Skin epidermis (tissue), 12 donors: Measurements from ENCODE around the gene ATP6V1E1.
"Not testable (repeated sequence)": the region's sequence is repeated elsewhere in the genome, so short reads cannot be mapped to it uniquely, and the experiment has no call there.

Experiments
- H3K27ac ChIP-seq, 21 experiments: fragments of 200-600 bp; sonication (generic) in 11 of 21; one replicate each; pipeline ENCODE4 v1.5.0; 2020; ENCODE audit warnings: mild to moderate bottlenecking in 3 of 21, inconsistent platforms in 2 of 21, moderate library complexity in 2 of 21
- H3K4me3 ChIP-seq, 7 experiments: fragments of 200-600 bp; sonication (generic) in 2 of 7; one replicate each; pipeline ENCODE4 v1.5.0; 2020; ENCODE audit warnings: inconsistent platforms in 2 of 7, mild to moderate bottlenecking in 2 of 7, moderate library complexity in 1 of 7

The ATP6V1E1 gene

GRCh38 chr22:17636850-17637249, 8.3 kb upstream of the ATP6V1E1 start:
- not testable (repeated sequence) for H3K4me3 ChIP-seq
- peak overlapping the region in 4 of 21 experiments; percentile 98 to 99 (median 99) for H3K27ac ChIP-seq

- H3K27ac ChIP-seq: peak overlapping the region in 16 of 21 experiments; percentile 50 to 86 (median 78)
- no peak overlapping the region for H3K4me3 ChIP-seq
Measured at GRCh38 chr22:17634696-17635095, 6.1 kb upstream of the ATP6V1E1 start.

- Histone ChIP-seq H3K4me3 (no peak overlapping the region), H3K27ac (peak overlapping the region in 20 of 21 experiments; percentile 14 to 86 (median 70))
Measured at GRCh38 chr22:17633998-17634323, 5.4 kb upstream of the ATP6V1E1 start.

- H3K4me3 ChIP-seq: no peak overlapping the region
- peak overlapping the region in 20 of 21 experiments; percentile 14 to 86 (median 71) for H3K27ac ChIP-seq
Measured at GRCh38 chr22:17633217-17633997, 4.9 kb upstream of the ATP6V1E1 start.

- no peak overlapping the region for H3K4me3 ChIP-seq
- H3K27ac ChIP-seq: no peak overlapping the region
Measured at GRCh38 chr22:17631076-17631565, 2.6 kb upstream of the ATP6V1E1 start.

- peak overlapping the region in 1 of 7 experiments; percentile 81 for H3K4me3 ChIP-seq
- H3K27ac ChIP-seq: peak overlapping the region in 16 of 21 experiments; percentile 82 to 97 (median 94)
Measured at GRCh38 chr22:17629641-17630040, 1.1 kb upstream of the ATP6V1E1 start.

GRCh38 chr22:17629173-17629489, 582 bp upstream of the ATP6V1E1 start:
- peak overlapping the region; percentile 74 to 100 (median 97) for H3K4me3 ChIP-seq
- H3K27ac ChIP-seq: peak overlapping the region; percentile 34 to 97 (median 94)

GRCh38 chr22:17627961-17628405, 566 bp downstream of the ATP6V1E1 start:
- H3K4me3 ChIP-seq: peak overlapping the region; percentile 74 to 100 (median 97)
- peak overlapping the region; percentile 82 to 97 (median 94) for H3K27ac ChIP-seq

- no peak overlapping the region for H3K27ac ChIP-seq
- no peak overlapping the region for H3K4me3 ChIP-seq
Measured at GRCh38 chr22:17613280-17613679, 15.3 kb downstream of the ATP6V1E1 start.

- Histone ChIP-seq H3K4me3 (no peak overlapping the region), H3K27ac (no peak overlapping the region)
Measured at GRCh38 chr22:17612057-17612456, 16.5 kb downstream of the ATP6V1E1 start.

GRCh38 chr22:17607891-17608521, 20.5 kb downstream of the ATP6V1E1 start:
- no peak overlapping the region for H3K27ac ChIP-seq
- H3K4me3 ChIP-seq: no peak overlapping the region

- no peak overlapping the region for H3K4me3 ChIP-seq
- no peak overlapping the region for H3K27ac ChIP-seq
Measured at GRCh38 chr22:17606496-17606895, 22.1 kb downstream of the ATP6V1E1 start.

- Histone ChIP-seq H3K27ac (no peak overlapping the region), H3K4me3 (no peak overlapping the region)
Measured at GRCh38 chr22:17603668-17604067, 24.9 kb downstream of the ATP6V1E1 start.

GRCh38 chr22:17601031-17601430, 27.5 kb downstream of the ATP6V1E1 start:
- H3K4me3 ChIP-seq: no peak overlapping the region

GRCh38 chr22:17598318-17598717, 30.2 kb downstream of the ATP6V1E1 start:
- H3K4me3 ChIP-seq: no peak overlapping the region
- no peak overlapping the region for H3K27ac ChIP-seq

More at GRCh38 chr22:17601031-17601430, 27.5 kb downstream of the ATP6V1E1 start:
- H3K27ac ChIP-seq: no peak overlapping the region

- H3K4me3 ChIP-seq: no peak overlapping the region
- no peak overlapping the region for H3K27ac ChIP-seq
Measured at GRCh38 chr22:17597217-17597616, 31.3 kb downstream of the ATP6V1E1 start.

GRCh38 chr22:17596226-17596625, 32.3 kb downstream of the ATP6V1E1 start:
- Histone ChIP-seq H3K4me3 (no peak overlapping the region), H3K27ac (no peak overlapping the region)

- Histone ChIP-seq H3K4me3 (no peak overlapping the region), H3K27ac (no peak overlapping the region)
Measured at GRCh38 chr22:17592201-17592600, 36.3 kb downstream of the ATP6V1E1 start.

- no peak overlapping the region for H3K4me3 ChIP-seq
- no peak overlapping the region for H3K27ac ChIP-seq
Measured at GRCh38 chr22:17590586-17590985, 38.0 kb downstream of the ATP6V1E1 start.

- peak overlapping the region in 1 of 21 experiments; percentile 40 for H3K27ac ChIP-seq
- no peak overlapping the region for H3K4me3 ChIP-seq
Measured at GRCh38 chr22:17589810-17590375, 38.7 kb downstream of the ATP6V1E1 start.

GRCh38 chr22:17588606-17589005, 39.9 kb downstream of the ATP6V1E1 start:
- H3K27ac ChIP-seq: no peak overlapping the region
- H3K4me3 ChIP-seq: no peak overlapping the region
